Activated CD4-positive, alpha-beta T cell treated with anti-CD3 and anti-CD28 coated beads for 36 hours (primary cell): ENCODE measurements around the gene RRM1. TPM values are rescaled to one million over a fixed set of nuclear protein-coding genes. Genes with fewer than 3 reads are reported as not detected.
"Not testable (repeated sequence)": the region's sequence is repeated elsewhere in the genome, so short reads cannot be mapped to it uniquely, and the experiment has no call there.

Source experiments
- ATAC-seq: fragments of 200-7000 bp; cut with Tn5 transposase; one replicate; pipeline ENCODE4 v1.10.0; 2021; ENCODE audit warnings: mild to moderate bottlenecking, moderate library complexity
- CTCF ChIA-PET: fragments of 350-600 bp; sonication (Branson Sonifier 250); formaldehyde crosslinking; loops from one replicate; lab custom pipeline; 2021; ENCODE audit warnings: antibody characterized with exemption; lab: Charles Lee
- POLR2A ChIA-PET: fragments of 350-600 bp; sonication (Branson Sonifier 250); formaldehyde crosslinking; loops from one replicate; lab custom pipeline; 2021; ENCODE audit warnings: antibody characterized with exemption, inconsistent platforms; lab: Charles Lee
- DNase-seq: peaks from one replicate; pipeline ENCODE4 v3.0.0-alpha.2; 2020
- H3K27ac Mint-ChIP-seq: one replicate; pipeline ENCODE4 v1.8.0; 2021; ENCODE audit warnings: mixed read lengths
- H3K27me3 Mint-ChIP-seq: one replicate; pipeline ENCODE4 v1.8.0; 2021; ENCODE audit warnings: mixed read lengths
- H3K36me3 Mint-ChIP-seq: one replicate; pipeline ENCODE4 v1.8.0; 2021; ENCODE audit warnings: low read depth, mixed read lengths
- H3K4me1 Mint-ChIP-seq: one replicate; pipeline ENCODE4 v1.8.0; 2021; ENCODE audit warnings: mixed read lengths
- H3K4me3 Mint-ChIP-seq: one replicate; pipeline ENCODE4 v1.8.0; 2021; ENCODE audit warnings: mild to moderate bottlenecking, moderate library complexity, mixed read lengths
- H3K9me3 Mint-ChIP-seq: one replicate; pipeline ENCODE4 v1.8.0; 2021; ENCODE audit warnings: low read depth, mixed read lengths
- intact Hi-C, 2 experiments: fragments of 100-400 bp; cut with DNase I in 1 of 2; cut with micrococcal nuclease in 1 of 2; formaldehyde crosslinking; loops; one replicate each; pipeline versions ENCODE4 v1.14.2 to v1.15.1; 2022 to 2024; cut with DNase I, micrococcal nuclease
- total RNA-seq, 2 experiments: library from RNA; stranded (reverse); gene quantifications; one replicate each; pipeline ENCODE4 v1.2.3, GENCODE V29; 2021

The RRM1 gene
- total RNA-seq, 2 experiments from 2014 or later = 220 to 259 TPM

- peaks cover 61% of the 10 kb centered on the region for H3K36me3 Mint-ChIP-seq
- H3K9me3 Mint-ChIP-seq, CTCF ChIA-PET, H3K4me1 Mint-ChIP-seq, ATAC-seq, H3K4me3 Mint-ChIP-seq, H3K27ac Mint-ChIP-seq, POLR2A ChIA-PET, H3K27me3 Mint-ChIP-seq, intact Hi-C loops, DNase-seq: not testable (repeated sequence)
Observed at GRCh38 chr11:4130219-4130618, 35.6 kb downstream of the RRM1 start.

GRCh38 chr11:4134806-4135205, 40.2 kb downstream of the RRM1 start:
- Mint-ChIP-seq H3K36me3 (peaks cover 65% of the 10 kb centered on the region), H3K4me3 (no peak overlapping the region), H3K27ac (no peak overlapping the region), H3K27me3 (no peaks in the 10 kb centered on the region), H3K4me1 (no peaks in the 10 kb centered on the region), H3K9me3 (peaks cover 11% of the 10 kb centered on the region)
- POLR2A ChIA-PET = no interaction called here
- no peak for DNase-seq
- CTCF ChIA-PET = no interaction called here
- ATAC-seq = no peak
- intact Hi-C loops = no loop called here

GRCh38 chr11:4138497-4138896, 43.9 kb downstream of the RRM1 start:
- ATAC-seq = no peak
- no peak for DNase-seq
- no peak overlapping the region for H3K4me3 Mint-ChIP-seq
- no peaks in the 10 kb centered on the region for H3K27me3 Mint-ChIP-seq
- H3K9me3 Mint-ChIP-seq = peaks cover 19% of the 10 kb centered on the region
- POLR2A ChIA-PET = no interaction called here
- peaks cover 83% of the 10 kb centered on the region for H3K36me3 Mint-ChIP-seq
- H3K4me1 Mint-ChIP-seq = no peaks in the 10 kb centered on the region
- H3K27ac Mint-ChIP-seq = no peak overlapping the region
- CTCF ChIA-PET = no interaction called here
- intact Hi-C loops = no loop called here

GRCh38 chr11:4140067-4140636, 45.6 kb downstream of the RRM1 start:
- ChIA-PET CTCF (no interaction called here), POLR2A (no interaction called here)
- Mint-ChIP-seq H3K9me3 (peaks cover 19% of the 10 kb centered on the region), H3K4me3 (no peak overlapping the region), H3K27me3 (no peaks in the 10 kb centered on the region), H3K4me1 (no peaks in the 10 kb centered on the region), H3K36me3 (peaks cover 73% of the 10 kb centered on the region), H3K27ac (no peak overlapping the region)
- no peak for DNase-seq
- intact Hi-C loops = no loop called here
- ATAC-seq = no peak

GRCh38 chr11:4146070-4146771, 51.6 kb downstream of the RRM1 start:
- no peak overlapping the region for H3K27ac Mint-ChIP-seq
- H3K9me3 Mint-ChIP-seq = no peaks in the 10 kb centered on the region
- intact Hi-C loops = no loop called here
- H3K4me3 Mint-ChIP-seq = no peak overlapping the region
- no peak for DNase-seq
- H3K36me3 Mint-ChIP-seq = peaks cover 25% of the 10 kb centered on the region
- CTCF ChIA-PET = interaction anchor here (0.7 kb wide), 1 partner anchor 57 kb away, joined by 3 read pairs; no protein-coding TSS in a partner anchor
- POLR2A ChIA-PET = no interaction called here
- no peaks in the 10 kb centered on the region for H3K27me3 Mint-ChIP-seq
- no peak for ATAC-seq
- no peaks in the 10 kb centered on the region for H3K4me1 Mint-ChIP-seq

GRCh38 chr11:4146772-4147098, 52.1 kb downstream of the RRM1 start:
- Mint-ChIP-seq H3K36me3 (peaks cover 19% of the 10 kb centered on the region), H3K9me3 (no peaks in the 10 kb centered on the region), H3K4me3 (no peak overlapping the region), H3K4me1 (no peaks in the 10 kb centered on the region), H3K27ac (no peak overlapping the region), H3K27me3 (no peaks in the 10 kb centered on the region)
- ChIA-PET POLR2A (no interaction called here), CTCF (interaction anchor here (0.7 kb wide), 1 partner anchor 57 kb away, joined by 3 read pairs; no protein-coding TSS in a partner anchor)
- DNase-seq (no peak), ATAC-seq (no peak)
- intact Hi-C loops = no loop called here

- H3K27me3 Mint-ChIP-seq = no peaks in the 10 kb centered on the region
- ChIA-PET POLR2A (no interaction called here), CTCF (no interaction called here)
- no peaks in the 10 kb centered on the region for H3K9me3 Mint-ChIP-seq
- H3K4me3 Mint-ChIP-seq = no peak overlapping the region
- DNase-seq (no peak), ATAC-seq (no peak)
- H3K4me1 Mint-ChIP-seq = no peaks in the 10 kb centered on the region
- no peaks in the 10 kb centered on the region for H3K36me3 Mint-ChIP-seq
- no peak overlapping the region for H3K27ac Mint-ChIP-seq
- intact Hi-C loops = no loop called here
Observed at GRCh38 chr11:4154503-4154902, 59.9 kb downstream of the RRM1 start.

- no peaks in the 10 kb centered on the region for H3K27me3 Mint-ChIP-seq
- intact Hi-C loops = no loop called here
- H3K27ac Mint-ChIP-seq = no peak overlapping the region
- H3K4me1 Mint-ChIP-seq = no peaks in the 10 kb centered on the region
- CTCF ChIA-PET = no interaction called here
- POLR2A ChIA-PET = no interaction called here
- no peaks in the 10 kb centered on the region for H3K36me3 Mint-ChIP-seq
- no peak overlapping the region for H3K4me3 Mint-ChIP-seq
- ATAC-seq = no peak
- H3K9me3 Mint-ChIP-seq = no peaks in the 10 kb centered on the region
- no peak for DNase-seq
Observed at GRCh38 chr11:4156571-4156970, 62.0 kb downstream of the RRM1 start.

- POLR2A ChIA-PET, H3K4me1 Mint-ChIP-seq, H3K9me3 Mint-ChIP-seq, intact Hi-C loops, H3K4me3 Mint-ChIP-seq, ATAC-seq, H3K36me3 Mint-ChIP-seq, H3K27me3 Mint-ChIP-seq, DNase-seq, H3K27ac Mint-ChIP-seq, CTCF ChIA-PET: not testable (repeated sequence)
Observed at GRCh38 chr11:4158818-4159217, 64.2 kb downstream of the RRM1 start.

- intact Hi-C loops = no loop called here
- H3K36me3 Mint-ChIP-seq = no peaks in the 10 kb centered on the region
- no peak overlapping the region for H3K4me3 Mint-ChIP-seq
- no peaks in the 10 kb centered on the region for H3K27me3 Mint-ChIP-seq
- ChIA-PET CTCF (interaction anchor here (1.0 to 1.7 kb wide), 2 partner anchors 18 to 27 kb away, joined by 3 to 5 read pairs; no protein-coding TSS in a partner anchor), POLR2A (no interaction called here)
- H3K9me3 Mint-ChIP-seq = no peaks in the 10 kb centered on the region
- H3K27ac Mint-ChIP-seq = no peak overlapping the region
- H3K4me1 Mint-ChIP-seq = no peaks in the 10 kb centered on the region
- ATAC-seq (no peak), DNase-seq (no peak)
Observed at GRCh38 chr11:4161305-4161704, 66.7 kb downstream of the RRM1 start.

- H3K4me3 Mint-ChIP-seq = no peak overlapping the region
- ChIA-PET CTCF (interaction anchor here (0.7 to 1.8 kb wide), 3 partner anchors 16 to 23 kb away, joined by 3 to 7 read pairs (median 3); no protein-coding TSS in a partner anchor), POLR2A (no interaction called here)
- no peaks in the 10 kb centered on the region for H3K9me3 Mint-ChIP-seq
- no peak overlapping the region for H3K27ac Mint-ChIP-seq
- no peaks in the 10 kb centered on the region for H3K36me3 Mint-ChIP-seq
- intact Hi-C loops = no loop called here
- H3K27me3 Mint-ChIP-seq = no peaks in the 10 kb centered on the region
- no peak for ATAC-seq
- H3K4me1 Mint-ChIP-seq = no peaks in the 10 kb centered on the region
- DNase-seq = no peak
Observed at GRCh38 chr11:4164884-4165590, 70.4 kb downstream of the RRM1 start.

- ChIA-PET CTCF (no interaction called here), POLR2A (no interaction called here)
- Mint-ChIP-seq H3K9me3 (no peaks in the 10 kb centered on the region), H3K36me3 (no peaks in the 10 kb centered on the region), H3K4me3 (no peak overlapping the region), H3K4me1 (no peaks in the 10 kb centered on the region), H3K27me3 (no peaks in the 10 kb centered on the region), H3K27ac (no peak overlapping the region)
- no peak for ATAC-seq
- no peak for DNase-seq
- intact Hi-C loops = no loop called here
Observed at GRCh38 chr11:4167292-4167691, 72.7 kb downstream of the RRM1 start.
